Amygdala (tissue), 56 donors: ENCODE measurements around the gene LIN7B.

Experiments used
- DNase-seq, 56 donors: peaks; one replicate each; lab custom pipeline; 2025; lab: John Stamatoyannopoulos, UW

LIN7B gene, protein sequence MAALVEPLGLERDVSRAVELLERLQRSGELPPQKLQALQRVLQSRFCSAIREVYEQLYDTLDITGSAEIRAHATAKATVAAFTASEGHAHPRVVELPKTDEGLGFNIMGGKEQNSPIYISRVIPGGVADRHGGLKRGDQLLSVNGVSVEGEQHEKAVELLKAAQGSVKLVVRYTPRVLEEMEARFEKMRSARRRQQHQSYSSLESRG

DNA sequence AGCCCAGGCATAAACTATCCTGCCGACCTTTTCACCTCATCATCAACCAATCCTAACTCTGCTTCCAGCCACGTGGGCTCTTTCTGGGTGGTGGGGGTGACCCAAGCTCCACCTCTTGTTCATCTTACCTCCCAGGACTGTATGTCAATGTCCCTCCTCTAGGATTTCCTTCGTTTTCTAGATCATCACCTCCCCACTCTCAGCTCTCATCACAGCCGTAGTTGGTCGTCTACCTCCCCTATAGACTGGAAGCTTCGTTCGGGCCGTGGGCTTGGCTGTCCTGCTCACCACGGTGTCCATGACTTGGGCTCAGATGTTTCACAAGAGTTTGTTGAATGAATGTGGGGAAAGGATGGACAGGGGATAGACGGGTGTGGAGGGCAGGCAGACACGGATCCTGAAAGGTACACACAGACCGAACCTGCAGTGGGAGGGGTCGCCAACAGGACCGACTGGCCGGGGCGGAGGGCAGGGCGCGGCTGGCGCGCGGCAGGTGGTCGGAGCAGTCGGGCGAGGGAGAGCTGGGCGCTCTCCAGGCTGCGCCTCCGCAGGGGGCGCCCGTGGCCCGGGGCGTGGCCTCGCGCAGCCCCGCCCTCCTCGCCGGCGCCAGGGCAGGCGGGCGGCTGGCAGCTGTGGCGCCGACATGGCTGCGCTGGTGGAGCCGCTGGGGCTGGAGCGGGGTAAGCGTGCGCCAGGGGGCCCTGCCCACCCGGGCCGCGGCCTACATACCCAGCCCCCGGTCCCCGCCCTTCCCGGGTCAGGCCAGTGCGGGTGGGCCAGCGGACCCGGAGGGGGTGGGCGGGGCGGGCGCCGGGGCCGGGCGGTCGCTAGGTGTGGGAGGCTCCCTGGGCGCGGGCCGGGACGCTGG, at the start of gene LIN7B:
Gene LIN7B, plus strand, starts transcription at position 609 of the 868 bp plus-strand sequence. Its CDS starts 35 bp downstream, at position 644.
- peak in 45 of 56 donors; percentile 16 to 77 (median 46) for DNase-seq

- DNase-seq = no peak
Observed at GRCh38 chr19:49064768-49065611, 49.2 kb upstream of the LIN7B start, which contains the start of gene NTF4. Gene NTF4, minus strand, starts transcription at chr19:49064818. Its CDS starts 2,821 bp downstream, at chr19:49061997.

DNA sequence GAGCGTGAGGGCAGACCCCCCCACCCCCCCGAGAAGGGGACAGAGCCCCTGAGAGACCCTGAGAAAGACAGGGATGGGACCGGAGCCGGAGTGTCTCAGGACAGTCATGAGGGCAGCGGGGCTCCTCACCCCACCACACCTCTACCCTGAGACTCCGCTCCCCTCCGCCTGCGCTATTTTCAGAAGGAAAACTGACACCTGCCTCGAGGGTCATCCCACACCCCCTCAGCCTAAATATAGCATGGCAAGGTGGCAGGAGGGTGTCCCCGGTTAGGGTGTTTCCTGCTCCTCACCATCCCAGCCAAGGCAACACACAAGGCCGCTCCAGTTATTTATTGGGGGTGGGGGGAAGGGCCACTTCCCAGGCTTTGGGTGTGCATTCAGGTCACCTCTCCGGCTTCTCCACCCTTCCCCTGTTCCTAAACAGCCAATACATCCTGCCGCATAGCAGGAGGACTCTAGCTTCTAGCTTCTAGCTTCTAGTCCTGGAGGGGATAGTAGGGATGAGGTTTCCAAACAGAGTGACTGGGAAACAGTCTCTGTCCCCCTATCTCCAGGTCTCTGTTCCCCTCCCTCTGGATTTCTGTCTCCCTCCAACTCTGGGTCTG, 48.2 kb upstream of the LIN7B start:
- no peak for DNase-seq

GRCh38 chr19:49067554-49067953, 46.6 kb upstream of the LIN7B start:
- no peak for DNase-seq

DNA sequence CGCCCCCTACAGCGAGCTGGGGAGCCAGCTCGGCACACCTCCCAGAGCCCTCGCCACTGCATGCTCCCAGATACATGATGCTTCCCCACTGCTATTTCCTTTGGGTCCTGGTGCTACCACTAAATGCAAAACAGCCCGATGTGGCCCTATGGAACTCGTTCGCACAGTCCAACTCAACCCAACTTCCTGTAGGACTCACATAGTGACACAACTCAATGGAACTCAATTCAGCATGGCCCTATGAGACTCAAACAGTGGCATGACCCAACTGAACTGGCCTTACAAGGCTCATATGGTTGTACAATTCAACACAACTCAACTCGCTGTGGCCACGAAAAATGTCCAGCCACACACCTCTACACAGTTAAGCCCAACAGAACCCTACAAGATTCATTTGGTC, 45.1 kb upstream of the LIN7B start:
- no peak for DNase-seq

- DNase-seq = no peak
Observed at GRCh38 chr19:49070416-49070815, 43.8 kb upstream of the LIN7B start.

DNA sequence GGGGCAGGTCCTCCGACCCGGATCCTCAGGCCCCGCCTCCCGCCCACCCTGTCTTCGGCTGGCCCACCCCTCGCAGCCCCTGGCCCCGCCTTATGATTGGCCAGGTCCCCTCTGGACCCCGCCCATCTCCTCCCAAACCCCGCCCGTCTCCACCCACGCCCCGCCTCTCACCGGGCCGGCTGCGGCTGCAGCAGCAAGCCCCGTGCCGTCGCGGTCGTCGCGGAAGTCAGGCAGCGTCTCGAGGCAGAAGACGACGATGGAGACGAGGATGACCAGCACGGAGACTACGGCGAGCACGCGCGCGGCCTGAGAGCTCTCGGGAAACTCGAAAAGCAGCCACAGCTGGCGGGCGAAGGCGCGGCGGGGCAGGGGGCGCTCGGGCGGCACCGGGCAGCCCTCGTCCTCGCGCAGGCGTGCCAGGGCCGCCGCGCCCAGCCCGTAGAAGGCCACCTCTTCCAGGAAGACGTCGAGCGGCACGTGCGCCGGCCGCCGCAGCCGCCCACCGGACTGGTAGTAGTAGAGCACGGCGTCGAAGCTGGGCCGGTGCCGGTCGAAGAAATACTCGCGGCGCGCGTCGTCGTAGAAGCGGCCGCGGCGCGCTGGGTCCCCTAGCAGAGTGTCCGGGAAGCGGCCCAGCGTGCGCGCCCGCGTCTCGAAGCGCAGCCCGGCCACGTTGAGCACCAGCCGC, 42.2 kb upstream of the LIN7B start:
- no peak for DNase-seq

- DNase-seq = no peak
Observed at GRCh38 chr19:49073514-49074378, 40.4 kb upstream of the LIN7B start.

GRCh38 chr19:49074869-49075268, 39.3 kb upstream of the LIN7B start:
- peak in 33 of 56 donors; percentile 2 to 73 (median 32) for DNase-seq

DNA sequence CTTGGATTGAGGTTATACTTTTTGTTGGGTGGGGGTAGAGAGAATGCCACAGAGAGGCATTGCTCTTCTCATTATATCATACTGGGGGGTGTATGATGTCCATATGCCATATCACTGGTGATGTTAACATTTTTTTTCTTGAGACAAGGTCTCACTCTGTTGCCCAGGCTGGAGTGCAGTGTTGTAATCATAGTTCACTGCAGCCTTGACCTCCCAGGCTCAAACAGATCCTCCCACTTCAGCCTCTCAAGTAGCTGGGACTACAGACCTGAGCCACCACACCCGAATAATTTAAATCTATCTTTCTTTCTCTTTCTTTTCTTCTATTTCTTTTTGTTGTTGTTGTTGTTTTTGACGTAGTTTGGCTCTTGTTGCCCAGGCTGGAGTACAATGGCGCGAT, 33.8 kb upstream of the LIN7B start:
- DNase-seq = no peak

DNA sequence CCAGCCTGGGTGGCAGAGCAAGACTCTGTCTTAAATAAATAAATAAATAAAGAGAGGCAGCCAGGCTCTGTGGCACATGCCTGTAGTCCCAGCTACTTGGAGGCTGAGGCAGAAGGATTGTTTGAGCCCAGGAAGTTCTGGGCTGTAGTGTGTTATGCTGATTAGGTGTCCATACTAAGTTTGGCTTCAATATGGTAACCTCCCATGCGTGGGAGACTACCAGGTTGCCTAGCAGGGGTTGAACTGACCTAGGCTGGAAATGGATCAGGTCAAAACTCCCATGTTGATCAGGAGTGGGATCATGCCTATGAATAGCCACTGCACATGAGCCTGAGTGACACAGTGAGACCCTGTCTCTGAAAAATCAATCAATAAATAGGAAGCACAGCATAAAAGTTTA, 32.9 kb upstream of the LIN7B start:
- no peak for DNase-seq

- peak in 1 of 56 donors; percentile 53 for DNase-seq
Observed at GRCh38 chr19:49084206-49085019, 29.8 kb upstream of the LIN7B start.

- peak; percentile 89 to 100 (median 96) for DNase-seq
Observed at GRCh38 chr19:49085020-49085867, 28.9 kb upstream of the LIN7B start, which contains the start of gene SNRNP70. Gene SNRNP70, plus strand, starts transcription at chr19:49085451. Its CDS starts 964 bp downstream, at chr19:49086415.

- peak in 1 of 56 donors; percentile 12 for DNase-seq
Observed at GRCh38 chr19:49085868-49086232, 28.3 kb upstream of the LIN7B start.

DNA sequence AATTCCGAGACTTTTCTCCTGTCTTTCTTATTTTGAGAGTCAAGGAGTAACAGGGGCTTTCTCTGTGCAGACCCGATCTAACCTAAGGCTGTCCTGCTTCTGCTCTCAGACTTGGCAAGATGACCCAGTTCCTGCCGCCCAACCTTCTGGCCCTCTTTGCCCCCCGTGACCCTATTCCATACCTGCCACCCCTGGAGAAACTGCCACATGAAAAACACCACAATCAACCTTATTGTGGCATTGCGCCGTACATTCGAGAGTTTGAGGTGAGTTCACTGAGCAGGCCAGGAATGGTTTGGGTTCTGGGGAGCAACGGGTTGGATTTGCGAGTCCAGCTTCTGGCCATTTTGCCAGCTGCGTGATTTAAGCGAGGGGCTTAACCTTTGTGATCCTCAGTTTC, 27.9 kb upstream of the LIN7B start:
- no peak for DNase-seq

- DNase-seq = no peak
Observed at GRCh38 chr19:49091391-49092038, 22.7 kb upstream of the LIN7B start.
